Neural progenitor cell (in vitro differentiated cells): ENCODE measurements around the gene SS18L1. TPM values are rescaled to one million over a fixed set of nuclear protein-coding genes. Genes with fewer than 3 reads are reported as not detected.
"Not testable (repeated sequence)": the region's sequence is repeated elsewhere in the genome, so short reads cannot be mapped to it uniquely, and the experiment has no call there.

Source experiments
- DNase-seq: peaks from one replicate; pipeline ENCODE4 v3.0.0-alpha.2; 2016; ENCODE audit warnings: low spot score
- H2AFZ ChIP-seq: fragments of 200-600 bp; sonication (generic); replicated peaks from 2 replicates; pipeline ENCODE4 v1.6.1; 2016; ENCODE audit warnings: antibody characterized with exemption
- H3F3A ChIP-seq: fragments of 200-600 bp; sonication (generic); 2 replicates; pipeline ENCODE4 v1.6.1; 2016; ENCODE audit warnings: antibody characterized with exemption, low read depth
- H3K27ac ChIP-seq: fragments of 200-600 bp; sonication (generic); 2 replicates; pipeline ENCODE4 v1.5.1; 2016; ENCODE audit warnings: mild to moderate bottlenecking
- H3K27me3 ChIP-seq: fragments of 200-600 bp; sonication (generic); 2 replicates; pipeline ENCODE4 v1.6.1; 2016; ENCODE audit warnings: mild to moderate bottlenecking, moderate library complexity
- H3K36me3 ChIP-seq: fragments of 200-600 bp; sonication (generic); 2 replicates; pipeline ENCODE4 v1.5.1; 2016
- H3K4me1 ChIP-seq: fragments of 200-600 bp; sonication (generic); 2 replicates; pipeline ENCODE4 v1.6.1; 2016; ENCODE audit warnings: mixed run types
- H3K4me2 ChIP-seq: fragments of 200-600 bp; sonication (generic); 2 replicates; pipeline ENCODE4 v1.6.1; 2016
- H3K4me3 ChIP-seq: fragments of 200-600 bp; sonication (generic); 2 replicates; pipeline ENCODE4 v1.5.1; 2016
- H3K79me2 ChIP-seq: fragments of 200-600 bp; sonication (generic); 2 replicates; pipeline ENCODE4 v1.6.1; 2016; ENCODE audit warnings: low read depth
- H3K9ac ChIP-seq: fragments of 200-600 bp; sonication (generic); 2 replicates; pipeline ENCODE4 v1.6.1; 2016
- H3K9me3 ChIP-seq: fragments of 200-600 bp; sonication (generic); 2 replicates; pipeline ENCODE4 v1.5.1; 2016; ENCODE audit warnings: low read depth
- H4K20me1 ChIP-seq: fragments of 200-600 bp; sonication (generic); 2 replicates; pipeline ENCODE4 v1.6.1; 2016; ENCODE audit warnings: low read depth
- H3K27ac Mint-ChIP-seq: 3 replicates; pipeline ENCODE4 v1.8.0; 2021; ENCODE audit warnings: mixed read lengths
- H3K27me3 Mint-ChIP-seq: 2 replicates; pipeline ENCODE4 v1.8.0; 2022; ENCODE audit warnings: low read depth, mild to moderate bottlenecking, inconsistent platforms, moderate library complexity, mixed read lengths; ENCODE audit not compliant: insufficient read depth
- H3K36me3 Mint-ChIP-seq: 3 replicates; pipeline ENCODE4 v1.8.0; 2021; ENCODE audit warnings: mixed read lengths
- H3K4me1 Mint-ChIP-seq: 3 replicates; pipeline ENCODE4 v1.8.0; 2021; ENCODE audit warnings: mixed read lengths
- H3K4me3 Mint-ChIP-seq: 3 replicates; pipeline ENCODE4 v1.8.0; 2021; ENCODE audit warnings: mild to moderate bottlenecking, moderate library complexity, mixed read lengths
- H3K9me3 Mint-ChIP-seq: 3 replicates; pipeline ENCODE4 v1.8.0; 2020; ENCODE audit warnings: mixed read lengths
- EZH2 ChIP-seq: fragments of 200-600 bp; sonication (generic); IDR thresholded peaks from 2 replicates; pipeline ENCODE4 v1.6.1; 2017; ENCODE audit warnings: antibody characterized with exemption, mild to moderate bottlenecking, moderate library complexity
- EZH2phosphoT487 ChIP-seq: fragments of 200-600 bp; sonication (generic); IDR thresholded peaks from 2 replicates; pipeline ENCODE4 v1.6.1; 2017; ENCODE audit warnings: antibody characterized with exemption
- total RNA-seq: library from RNA; depleted of rRNA; stranded (reverse); fragments of >200 nt; gene quantifications from 2 replicates; pipeline ENCODE4 v1.2.3, GENCODE V29; 2015; ENCODE audit warnings: low replicate concordance
- TF ChIP-seq, protein P1 (sequence below): fragments of 200-600 bp; sonication (generic); IDR thresholded peaks from 2 replicates; pipeline ENCODE4 v1.5.1; 2017; ENCODE audit warnings: antibody characterized with exemption, mild to moderate bottlenecking

Gene SS18L1
- total RNA-seq, 1 donor from 2014 or later, result 25.5 TPM

DNA sequence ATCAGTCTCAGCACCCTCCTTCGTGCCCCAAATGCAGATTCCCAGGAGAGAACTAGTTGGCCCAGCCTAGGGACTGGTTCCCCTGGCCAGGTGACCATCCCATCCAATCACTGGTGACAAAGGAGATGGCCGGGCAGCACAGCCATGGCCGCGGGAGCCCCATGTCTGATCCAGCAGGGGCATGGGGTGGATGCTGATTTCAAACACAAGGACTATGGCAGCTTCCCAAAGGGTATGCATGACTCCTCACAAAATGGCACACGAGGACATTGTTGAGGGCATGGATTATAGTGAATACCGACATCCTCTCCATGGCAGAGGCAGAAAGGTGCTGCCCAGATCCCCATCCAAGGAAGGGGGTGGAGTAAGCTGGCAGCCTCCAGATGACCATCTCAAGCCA, 31.2 kb upstream of the SS18L1 start:
- peaks cover 12% of the 10 kb centered on the region for H3K4me1 Mint-ChIP-seq
- no peaks in the 10 kb centered on the region for H3K9me3 ChIP-seq
- TF ChIP-seq EZH2, result no peak
- TF ChIP-seq, protein P1, sequence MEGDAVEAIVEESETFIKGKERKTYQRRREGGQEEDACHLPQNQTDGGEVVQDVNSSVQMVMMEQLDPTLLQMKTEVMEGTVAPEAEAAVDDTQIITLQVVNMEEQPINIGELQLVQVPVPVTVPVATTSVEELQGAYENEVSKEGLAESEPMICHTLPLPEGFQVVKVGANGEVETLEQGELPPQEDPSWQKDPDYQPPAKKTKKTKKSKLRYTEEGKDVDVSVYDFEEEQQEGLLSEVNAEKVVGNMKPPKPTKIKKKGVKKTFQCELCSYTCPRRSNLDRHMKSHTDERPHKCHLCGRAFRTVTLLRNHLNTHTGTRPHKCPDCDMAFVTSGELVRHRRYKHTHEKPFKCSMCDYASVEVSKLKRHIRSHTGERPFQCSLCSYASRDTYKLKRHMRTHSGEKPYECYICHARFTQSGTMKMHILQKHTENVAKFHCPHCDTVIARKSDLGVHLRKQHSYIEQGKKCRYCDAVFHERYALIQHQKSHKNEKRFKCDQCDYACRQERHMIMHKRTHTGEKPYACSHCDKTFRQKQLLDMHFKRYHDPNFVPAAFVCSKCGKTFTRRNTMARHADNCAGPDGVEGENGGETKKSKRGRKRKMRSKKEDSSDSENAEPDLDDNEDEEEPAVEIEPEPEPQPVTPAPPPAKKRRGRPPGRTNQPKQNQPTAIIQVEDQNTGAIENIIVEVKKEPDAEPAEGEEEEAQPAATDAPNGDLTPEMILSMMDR, result no peak
- no peak for TF ChIP-seq EZH2phosphoT487
- H3K4me3 ChIP-seq, result no peak overlapping the region
- H3K36me3 Mint-ChIP-seq, result peaks cover 6% of the 10 kb centered on the region
- H3K9ac ChIP-seq, result no peak overlapping the region
- no peaks in the 10 kb centered on the region for H3K36me3 ChIP-seq
- H3K27me3 ChIP-seq, result no peaks in the 10 kb centered on the region
- H2AFZ ChIP-seq, result no peak overlapping the region
- H3K27ac Mint-ChIP-seq, result no peak overlapping the region
- H3F3A ChIP-seq, result peaks cover 2% of the 10 kb centered on the region
- no peaks in the 10 kb centered on the region for H4K20me1 ChIP-seq
- no peak overlapping the region for H3K4me3 Mint-ChIP-seq
- peaks cover 46% of the 10 kb centered on the region for H3K9me3 Mint-ChIP-seq
- H3K4me2 ChIP-seq, result no peak overlapping the region
- H3K79me2 ChIP-seq, result no peaks in the 10 kb centered on the region
- DNase-seq, result no peak
- no peak overlapping the region for H3K27ac ChIP-seq
- peaks cover 13% of the 10 kb centered on the region for H3K4me1 ChIP-seq
- peaks cover 3% of the 10 kb centered on the region for H3K27me3 Mint-ChIP-seq

DNA sequence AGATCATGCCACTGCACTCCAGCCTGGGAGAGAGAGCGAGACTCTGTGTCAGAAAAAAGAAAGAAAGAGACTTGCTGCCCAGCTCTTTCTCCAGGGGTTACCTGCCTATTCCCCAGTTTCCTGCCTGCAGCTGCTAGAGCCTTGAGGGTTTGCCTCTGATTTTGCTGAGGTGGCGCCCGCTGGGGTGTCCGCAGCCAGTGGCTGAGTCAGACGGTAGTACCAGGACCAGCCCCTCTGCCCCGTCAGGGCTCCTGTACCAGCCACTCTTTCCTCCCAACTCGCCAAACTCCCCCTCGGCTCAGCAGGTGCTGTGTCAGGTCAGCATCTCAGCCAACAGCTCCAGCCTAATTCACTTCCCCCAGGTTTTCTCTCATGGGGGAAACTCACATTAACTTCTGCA, 28.7 kb upstream of the SS18L1 start:
- Histone ChIP-seq H3K27me3 (no peaks in the 10 kb centered on the region), H3K36me3 (no peaks in the 10 kb centered on the region), H3K4me1 (peaks cover 25% of the 10 kb centered on the region), H3K9ac (no peak overlapping the region), H3F3A (peaks cover 10% of the 10 kb centered on the region), H4K20me1 (no peaks in the 10 kb centered on the region), H2AFZ (peak overlapping the region; percentile 50), H3K4me2 (peak overlapping the region; percentile 14), H3K4me3 (no peak overlapping the region), H3K27ac (no peak overlapping the region), H3K79me2 (no peaks in the 10 kb centered on the region), H3K9me3 (no peaks in the 10 kb centered on the region)
- TF ChIP-seq, protein P1, result no peak
- TF ChIP-seq EZH2, result no peak
- TF ChIP-seq EZH2phosphoT487, result no peak
- H3K27me3 Mint-ChIP-seq, result peaks cover 3% of the 10 kb centered on the region
- no peak overlapping the region for H3K4me3 Mint-ChIP-seq
- peaks cover 26% of the 10 kb centered on the region for H3K4me1 Mint-ChIP-seq
- no peak overlapping the region for H3K27ac Mint-ChIP-seq
- H3K9me3 Mint-ChIP-seq, result peaks cover 23% of the 10 kb centered on the region
- peaks cover 4% of the 10 kb centered on the region for H3K36me3 Mint-ChIP-seq
- no peak for DNase-seq

DNA sequence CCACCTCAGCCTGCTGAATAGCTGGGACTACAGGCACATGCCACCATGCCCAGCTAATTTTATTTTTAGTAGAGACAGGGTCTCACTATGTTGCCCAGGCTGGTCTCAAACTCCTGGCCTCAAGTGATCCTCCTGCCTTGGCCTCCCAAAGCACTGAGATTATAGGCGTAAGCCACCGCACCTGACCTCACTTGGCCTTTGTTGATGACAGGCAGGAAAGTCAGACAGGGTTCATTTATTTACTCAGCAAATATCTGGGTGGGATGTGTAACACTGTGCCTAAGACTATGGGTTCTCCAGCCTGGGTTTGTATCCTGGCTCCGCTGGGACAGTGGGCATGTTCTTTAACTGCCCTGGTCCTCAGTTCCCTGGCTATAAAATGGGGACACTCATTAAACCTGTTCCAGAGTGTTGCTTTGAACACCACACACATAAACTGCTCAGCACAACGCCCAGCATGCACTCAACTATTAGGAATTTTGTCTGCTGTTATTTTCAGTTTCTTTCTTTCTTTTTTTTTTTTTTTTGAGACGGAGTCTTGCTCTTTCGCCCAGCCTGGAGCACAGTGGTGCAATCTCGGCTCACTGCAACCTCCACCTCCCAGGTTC, 27.7 kb upstream of the SS18L1 start:
- not testable (repeated sequence) for DNase-seq

DNA sequence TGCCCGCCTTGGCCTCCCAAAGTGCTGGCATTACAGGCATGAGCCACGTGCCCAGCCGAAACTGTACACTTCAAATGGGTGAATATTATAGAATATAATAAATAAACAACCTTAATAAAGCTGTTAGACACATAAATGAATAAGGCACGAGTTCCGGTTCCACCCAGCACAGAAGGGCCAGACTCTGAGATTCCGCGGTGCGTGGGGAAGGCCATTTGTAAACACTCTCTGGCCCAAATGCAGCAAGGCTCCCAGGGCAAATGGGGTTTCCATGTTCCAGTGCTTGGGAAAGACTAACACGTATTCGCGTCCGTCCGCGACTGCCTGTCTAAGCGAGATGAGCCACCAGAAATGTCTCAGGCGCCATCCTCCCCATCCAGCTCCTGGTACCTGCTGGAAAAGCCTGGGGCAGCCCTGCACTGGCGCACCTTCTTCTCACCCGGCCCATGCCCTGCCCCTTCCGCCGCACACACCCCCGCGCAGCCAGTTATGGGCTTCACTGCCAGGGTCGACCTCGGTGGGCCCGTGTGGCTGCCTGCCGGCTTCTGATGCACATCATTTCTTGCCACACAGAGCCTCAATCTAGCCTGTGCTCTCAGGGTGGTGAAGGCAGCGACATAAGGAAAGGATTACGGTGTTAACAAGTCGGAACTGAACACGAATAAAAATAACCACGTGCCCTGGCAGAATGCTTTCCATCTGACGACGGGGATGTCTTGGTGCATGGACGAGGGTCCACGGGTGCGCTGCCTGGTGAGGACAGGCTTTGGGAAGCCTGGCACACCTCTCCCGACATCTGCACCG, 26.8 kb upstream of the SS18L1 start:
- no peaks in the 10 kb centered on the region for H3K9me3 ChIP-seq
- H3K36me3 Mint-ChIP-seq, result no peaks in the 10 kb centered on the region
- H4K20me1 ChIP-seq, result no peaks in the 10 kb centered on the region
- H3K27me3 ChIP-seq, result no peaks in the 10 kb centered on the region
- H3K4me3 ChIP-seq, result no peak overlapping the region
- peaks cover 28% of the 10 kb centered on the region for H3K4me1 ChIP-seq
- peak overlapping the region; percentile 73 for H3K4me3 Mint-ChIP-seq
- H3F3A ChIP-seq, result peaks cover 24% of the 10 kb centered on the region
- no peak overlapping the region for H3K9ac ChIP-seq
- TF ChIP-seq EZH2 (no peak), EZH2phosphoT487 (no peak)
- no peak overlapping the region for H3K27ac ChIP-seq
- H3K27me3 Mint-ChIP-seq, result peaks cover 3% of the 10 kb centered on the region
- peaks cover 11% of the 10 kb centered on the region for H3K9me3 Mint-ChIP-seq
- H3K4me1 Mint-ChIP-seq, result peaks cover 35% of the 10 kb centered on the region
- peak overlapping the region; percentile 72 for H3K27ac Mint-ChIP-seq
- H2AFZ ChIP-seq, result no peak overlapping the region
- H3K36me3 ChIP-seq, result no peaks in the 10 kb centered on the region
- DNase-seq, result no peak
- H3K4me2 ChIP-seq, result peak overlapping the region; percentile 53
- no peaks in the 10 kb centered on the region for H3K79me2 ChIP-seq

More for the DNA sequence above, 27.7 kb upstream of the SS18L1 start:
- Mint-ChIP-seq H3K4me3 (peak overlapping the region; percentile 56), H3K9me3 (peaks cover 16% of the 10 kb centered on the region), H3K4me1 (peaks cover 32% of the 10 kb centered on the region)
- not testable (repeated sequence) for H3K9me3 ChIP-seq, H3K79me2 ChIP-seq, H3K36me3 ChIP-seq, H3K9ac ChIP-seq, H3K27me3 ChIP-seq, H4K20me1 ChIP-seq, H3K27ac ChIP-seq, H3K27me3 Mint-ChIP-seq, H3K4me2 ChIP-seq, H2AFZ ChIP-seq, H3K36me3 Mint-ChIP-seq, H3K4me3 ChIP-seq, H3K27ac Mint-ChIP-seq
- H3K4me1 ChIP-seq, result peaks cover 25% of the 10 kb centered on the region
- peaks cover 15% of the 10 kb centered on the region for H3F3A ChIP-seq
